Stimulated activated effector memory CD8-positive, alpha-beta T cell treated with anti-CD3 and anti-CD28 coated beads, Interleukin-12 subunit alpha, Interleukin-12 subunit beta, amount 100 ng/mL, for 72 hours (primary cell): ENCODE measurements around the gene CTNND2.
"Not testable (repeated sequence)": the region's sequence is repeated elsewhere in the genome, so short reads cannot be mapped to it uniquely, and the experiment has no call there.

Experiments used
- ATAC-seq: fragments of 150-1000 bp; cut with Tn5 transposase; 2 replicates; pipeline ENCODE4 v1.10.0; 2021
- DNase-seq, 2 donors: peaks; one replicate each; pipeline ENCODE4 v3.0.0; 2021 to 2022; ENCODE audit warnings: low spot score in 2 of 2
- H3K27ac Mint-ChIP-seq: one replicate; pipeline ENCODE4 v1.8.0; 2022; ENCODE audit warnings: mild to moderate bottlenecking, mixed read lengths
- H3K36me3 Mint-ChIP-seq: one replicate; pipeline ENCODE4 v1.8.0; 2022; ENCODE audit warnings: mild to moderate bottlenecking, mixed read lengths
- H3K4me1 Mint-ChIP-seq: one replicate; pipeline ENCODE4 v1.8.0; 2022; ENCODE audit warnings: mixed read lengths
- H3K4me3 Mint-ChIP-seq: one replicate; pipeline ENCODE4 v1.8.0; 2022; ENCODE audit warnings: mild to moderate bottlenecking, mixed read lengths
- H3K9me3 Mint-ChIP-seq: one replicate; pipeline ENCODE4 v1.8.0; 2022; ENCODE audit warnings: mixed read lengths

The CTNND2 gene

DNA sequence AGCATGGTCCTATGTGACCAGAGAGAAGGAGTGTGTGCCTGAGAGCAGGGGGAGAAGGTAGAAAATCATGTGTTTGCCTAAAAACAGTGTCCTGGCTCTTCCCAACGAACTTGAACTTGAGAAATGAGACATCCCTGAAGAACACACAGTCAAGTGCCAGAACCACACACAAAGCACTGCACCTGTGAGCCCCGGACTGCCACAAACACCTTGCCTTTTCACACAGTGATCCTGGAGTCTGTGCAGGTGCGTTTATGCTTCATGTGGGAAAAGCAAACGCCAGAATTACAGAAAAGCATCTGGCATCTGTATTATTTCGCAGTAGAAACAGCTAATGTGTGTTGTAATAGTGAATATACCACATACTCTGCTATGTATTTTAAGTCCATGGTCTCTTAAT is 9.3 kb downstream of the CTNND2 start:
- ATAC-seq (no peak), DNase-seq (no peak)
- Mint-ChIP-seq H3K9me3 (peaks cover 6% of the 10 kb centered on the region), H3K27ac (no peak overlapping the region), H3K4me3 (no peak overlapping the region), H3K36me3 (no peaks in the 10 kb centered on the region), H3K4me1 (no peaks in the 10 kb centered on the region)

DNA sequence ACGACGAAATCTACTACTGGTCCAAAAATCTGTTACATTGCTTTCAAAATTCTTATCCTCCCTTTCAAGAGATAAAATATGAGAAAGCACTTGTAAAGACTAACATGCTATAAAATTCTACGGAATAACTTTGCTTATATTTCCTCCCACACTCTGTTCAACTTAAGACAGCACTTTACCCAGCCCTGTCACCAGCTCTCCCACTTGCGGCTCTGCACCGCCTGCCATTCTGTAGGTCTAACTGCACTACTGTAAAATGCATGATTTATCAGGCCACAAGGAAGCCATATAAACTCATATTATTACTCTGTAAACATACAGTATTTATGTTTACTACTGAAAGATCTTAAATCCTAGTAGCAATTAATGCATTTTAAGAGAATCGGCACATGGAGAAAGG is 11.4 kb downstream of the CTNND2 start:
- DNase-seq = no peak
- H3K4me3 Mint-ChIP-seq = no peak overlapping the region
- no peak for ATAC-seq
- no peak overlapping the region for H3K27ac Mint-ChIP-seq
- H3K4me1 Mint-ChIP-seq = no peaks in the 10 kb centered on the region
- H3K9me3 Mint-ChIP-seq = peaks cover 6% of the 10 kb centered on the region
- no peaks in the 10 kb centered on the region for H3K36me3 Mint-ChIP-seq

DNA sequence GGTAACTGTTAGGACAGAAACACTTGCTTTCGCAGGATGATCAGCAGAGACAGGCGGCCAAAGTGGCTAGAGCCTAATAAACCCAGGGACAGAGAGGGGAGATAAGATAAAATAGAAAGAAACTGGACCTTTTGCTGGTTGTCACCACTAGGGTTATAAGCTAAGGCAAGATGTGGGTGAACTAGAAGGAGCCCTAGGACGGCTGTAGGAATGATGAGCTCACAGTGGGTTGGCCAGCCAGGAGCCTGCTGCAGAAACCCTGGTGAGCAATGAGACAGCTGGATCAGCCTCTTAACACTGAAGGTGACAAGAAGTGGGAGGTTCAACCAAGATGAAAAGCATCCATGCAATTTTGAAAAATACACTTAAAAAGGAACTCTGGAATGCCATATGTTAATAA is 13.5 kb downstream of the CTNND2 start:
- no peak for ATAC-seq
- Mint-ChIP-seq H3K36me3 (no peaks in the 10 kb centered on the region), H3K27ac (no peak overlapping the region), H3K4me3 (no peak overlapping the region), H3K9me3 (peaks cover 7% of the 10 kb centered on the region), H3K4me1 (no peaks in the 10 kb centered on the region)
- no peak for DNase-seq

- Mint-ChIP-seq H3K36me3 (no peaks in the 10 kb centered on the region), H3K27ac (no peak overlapping the region), H3K4me3 (no peak overlapping the region), H3K4me1 (no peaks in the 10 kb centered on the region), H3K9me3 (peaks cover 5% of the 10 kb centered on the region)
- no peak for DNase-seq
- ATAC-seq = no peak
Measured at GRCh38 chr5:11888221-11888620, 16.0 kb downstream of the CTNND2 start.

DNA sequence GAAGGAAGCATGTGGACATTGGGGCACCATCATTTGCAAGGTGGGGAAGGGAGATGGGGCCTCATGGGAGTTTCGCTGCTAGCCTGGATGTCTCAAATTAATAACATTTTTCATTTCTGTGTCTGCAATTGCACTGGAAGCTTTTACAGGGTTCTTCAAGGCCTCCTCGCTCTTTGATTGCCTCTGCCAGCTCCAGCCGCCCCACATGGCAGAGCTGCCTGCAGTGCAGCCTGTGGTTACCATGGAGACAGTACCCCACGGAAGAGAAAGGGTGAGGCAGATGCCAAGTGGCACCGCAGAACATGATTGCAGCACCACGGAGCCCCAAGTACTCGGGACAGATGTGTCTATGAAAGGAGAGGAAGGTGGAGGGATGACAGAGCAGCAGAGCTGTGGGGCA is 25.4 kb downstream of the CTNND2 start:
- no peak overlapping the region for H3K27ac Mint-ChIP-seq
- DNase-seq = no peak

DNA sequence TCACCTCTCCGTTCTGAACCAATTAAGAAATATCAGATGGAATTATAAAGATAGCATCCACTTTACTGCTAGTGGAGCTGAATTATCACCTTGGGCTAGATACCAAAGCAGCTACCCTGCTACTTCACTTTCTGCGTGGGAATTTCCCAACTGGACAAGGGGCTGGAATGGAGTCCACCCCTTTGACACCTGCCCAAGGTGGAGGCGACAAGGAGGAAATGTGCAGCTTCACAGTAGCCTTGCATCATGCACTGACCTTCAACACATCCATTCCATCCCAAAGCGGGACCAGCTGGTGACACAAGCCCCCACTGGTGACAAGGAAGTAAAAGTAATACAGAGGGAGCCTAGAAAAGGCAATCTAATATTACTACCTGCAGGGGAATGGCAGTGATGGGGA is 30.7 kb downstream of the CTNND2 start:
- Mint-ChIP-seq H3K4me3 (no peak overlapping the region), H3K36me3 (no peaks in the 10 kb centered on the region), H3K27ac (no peak overlapping the region), H3K4me1 (no peaks in the 10 kb centered on the region), H3K9me3 (no peaks in the 10 kb centered on the region)
- ATAC-seq (no peak), DNase-seq (no peak)

More for the DNA sequence above, 25.4 kb downstream of the CTNND2 start:
- Mint-ChIP-seq H3K9me3 (peaks cover 21% of the 10 kb centered on the region), H3K36me3 (no peaks in the 10 kb centered on the region), H3K4me3 (no peak overlapping the region), H3K4me1 (no peaks in the 10 kb centered on the region)
- ATAC-seq = no peak

DNA sequence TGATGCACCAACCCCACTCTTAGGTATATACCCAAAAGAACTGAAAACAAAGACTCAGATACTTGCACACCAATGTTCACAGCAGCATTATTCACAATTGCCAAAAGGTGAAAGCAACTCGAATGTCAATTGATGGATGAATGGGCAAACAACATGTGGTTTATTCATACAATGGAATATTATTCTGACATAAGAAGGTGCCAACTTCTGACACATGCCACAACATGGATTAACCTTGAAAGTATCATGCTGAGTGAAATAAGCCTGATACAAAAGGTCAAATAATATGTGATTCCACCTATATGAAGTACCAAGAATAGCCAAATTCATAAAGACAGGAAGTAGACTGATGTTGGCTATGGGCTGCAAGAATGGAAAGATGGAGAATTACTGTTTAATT is 35.0 kb downstream of the CTNND2 start:
- no peak overlapping the region for H3K27ac Mint-ChIP-seq
- no peaks in the 10 kb centered on the region for H3K36me3 Mint-ChIP-seq
- H3K4me3 Mint-ChIP-seq = no peak overlapping the region
- DNase-seq (no peak), ATAC-seq (no peak)
- H3K4me1 Mint-ChIP-seq = no peaks in the 10 kb centered on the region
- peaks cover 5% of the 10 kb centered on the region for H3K9me3 Mint-ChIP-seq

- Mint-ChIP-seq H3K9me3 (peaks cover 18% of the 10 kb centered on the region), H3K4me1 (no peaks in the 10 kb centered on the region), H3K4me3 (no peak overlapping the region), H3K36me3 (no peaks in the 10 kb centered on the region), H3K27ac (no peak overlapping the region)
- ATAC-seq (no peak), DNase-seq (no peak)
Measured at GRCh38 chr5:11863911-11864310, 40.3 kb downstream of the CTNND2 start.

DNA sequence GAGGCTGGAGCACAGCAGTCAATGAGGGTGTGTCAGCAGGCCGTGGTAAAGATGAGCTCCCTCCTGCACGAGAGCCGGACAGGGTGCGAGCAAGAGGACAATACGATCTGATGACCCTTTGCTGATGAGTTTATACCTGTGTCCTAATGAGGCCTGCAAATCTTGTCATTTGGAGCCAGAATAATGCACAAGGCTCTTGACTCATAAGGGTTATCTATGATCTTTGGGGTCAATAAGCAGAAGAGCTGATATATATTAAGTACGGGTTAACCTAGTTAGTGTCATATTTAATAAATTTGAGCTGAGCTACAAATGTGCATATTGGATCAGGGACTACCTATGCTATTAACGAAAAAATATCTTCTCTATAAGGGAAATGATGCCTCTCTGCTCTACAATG is 46.9 kb downstream of the CTNND2 start:
- H3K4me3 Mint-ChIP-seq = no peak overlapping the region

GRCh38 chr5:11854936-11855335 is 49.3 kb downstream of the CTNND2 start:
- ATAC-seq = no peak
- Mint-ChIP-seq H3K4me1 (no peaks in the 10 kb centered on the region), H3K9me3 (peaks cover 10% of the 10 kb centered on the region), H3K36me3 (no peaks in the 10 kb centered on the region), H3K4me3 (no peak overlapping the region), H3K27ac (no peak overlapping the region)
- DNase-seq = no peak

More for the DNA sequence above, 46.9 kb downstream of the CTNND2 start:
- DNase-seq (no peak), ATAC-seq (no peak)
- Mint-ChIP-seq H3K27ac (no peak overlapping the region), H3K4me1 (no peaks in the 10 kb centered on the region), H3K36me3 (no peaks in the 10 kb centered on the region), H3K9me3 (peaks cover 17% of the 10 kb centered on the region)

GRCh38 chr5:11853796-11854195 is 50.5 kb downstream of the CTNND2 start:
- H3K27ac Mint-ChIP-seq = no peak overlapping the region
- H3K4me1 Mint-ChIP-seq = no peaks in the 10 kb centered on the region
- ATAC-seq (no peak), DNase-seq (no peak)
- no peaks in the 10 kb centered on the region for H3K36me3 Mint-ChIP-seq
- peaks cover 7% of the 10 kb centered on the region for H3K9me3 Mint-ChIP-seq
- no peak overlapping the region for H3K4me3 Mint-ChIP-seq

DNA sequence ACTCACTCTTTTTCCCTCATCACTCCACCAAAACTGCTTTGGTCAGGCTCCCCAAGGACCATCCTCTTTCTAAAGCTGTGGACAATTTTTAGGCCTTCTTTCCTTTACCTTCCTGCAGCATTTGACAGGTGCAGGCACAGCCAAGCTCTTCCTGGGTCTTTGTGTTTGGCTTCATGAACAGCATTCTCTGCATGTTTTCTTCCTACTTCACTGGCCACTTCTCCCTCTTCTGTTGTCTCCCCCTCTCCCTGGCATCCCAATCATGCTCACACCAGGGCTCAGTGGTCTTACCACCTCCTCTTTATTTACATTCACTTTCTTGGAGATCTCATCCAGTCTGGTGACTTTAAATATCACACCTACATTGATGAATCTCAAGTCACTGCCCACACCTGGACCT is 51.1 kb downstream of the CTNND2 start:
- no peak overlapping the region for H3K27ac Mint-ChIP-seq
- DNase-seq (no peak), ATAC-seq (no peak)
- H3K4me1 Mint-ChIP-seq = no peaks in the 10 kb centered on the region
- H3K9me3 Mint-ChIP-seq = peaks cover 11% of the 10 kb centered on the region
- H3K36me3 Mint-ChIP-seq = no peaks in the 10 kb centered on the region
- no peak overlapping the region for H3K4me3 Mint-ChIP-seq

DNA sequence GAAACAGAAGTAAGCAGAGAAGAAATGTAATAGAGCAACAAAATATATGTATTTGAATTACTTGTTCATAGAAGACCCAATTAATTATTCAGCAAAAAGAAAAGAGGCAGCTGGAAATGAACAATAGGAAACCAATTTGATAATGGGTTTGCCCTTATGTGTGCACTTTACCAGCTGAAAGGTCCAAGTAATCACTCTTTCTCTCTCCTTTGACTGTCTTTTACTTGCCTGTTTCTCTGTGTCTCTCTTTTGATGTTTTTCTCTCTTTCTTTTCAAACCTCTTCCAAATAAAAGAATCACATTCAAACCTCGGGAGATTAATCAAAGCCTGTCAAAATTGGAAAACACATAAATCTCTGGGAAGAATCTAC is 51.5 kb downstream of the CTNND2 start:
- Mint-ChIP-seq H3K36me3 (no peaks in the 10 kb centered on the region), H3K9me3 (peaks cover 11% of the 10 kb centered on the region), H3K4me1 (no peaks in the 10 kb centered on the region), H3K4me3 (no peak overlapping the region), H3K27ac (no peak overlapping the region)
- ATAC-seq (no peak), DNase-seq (no peak)

DNA sequence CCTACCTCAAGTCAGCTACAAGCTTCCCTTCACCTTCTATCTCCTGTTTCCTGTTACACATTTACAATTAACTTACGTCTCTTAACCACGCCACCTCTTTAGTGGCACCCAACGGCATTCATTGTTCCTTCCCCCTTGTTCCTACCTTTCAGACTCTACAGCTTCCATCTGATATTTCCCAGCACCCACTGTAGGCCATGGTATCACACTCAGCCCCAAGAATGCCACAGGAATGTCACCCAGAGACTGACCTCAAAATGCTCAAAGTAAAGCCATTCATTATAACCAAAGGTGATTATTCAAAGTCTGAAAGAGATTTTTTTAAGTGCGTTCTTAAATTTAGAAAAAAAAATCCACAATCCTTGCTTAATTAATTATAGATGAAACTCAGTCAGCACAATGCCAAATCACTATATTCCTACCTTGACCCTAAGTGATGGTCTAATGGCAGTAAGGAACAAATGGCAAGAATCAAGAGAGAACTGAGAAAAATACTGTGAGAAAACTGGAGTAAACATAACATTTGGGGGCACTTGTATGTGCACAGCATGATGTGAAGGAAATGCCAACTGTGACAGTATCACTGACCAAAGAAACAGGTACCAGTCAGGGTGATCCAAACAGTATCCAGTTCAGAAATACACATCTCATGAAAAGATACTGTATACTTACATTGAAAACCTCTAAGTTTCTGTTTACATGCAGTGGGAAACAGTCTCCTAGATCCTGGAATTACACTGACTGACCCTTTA is 52.1 kb downstream of the CTNND2 start:
- Mint-ChIP-seq H3K4me3 (no peak overlapping the region), H3K27ac (no peak overlapping the region), H3K36me3 (no peaks in the 10 kb centered on the region), H3K9me3 (peaks cover 13% of the 10 kb centered on the region), H3K4me1 (no peaks in the 10 kb centered on the region)
- DNase-seq (no peak), ATAC-seq (no peak)

DNA sequence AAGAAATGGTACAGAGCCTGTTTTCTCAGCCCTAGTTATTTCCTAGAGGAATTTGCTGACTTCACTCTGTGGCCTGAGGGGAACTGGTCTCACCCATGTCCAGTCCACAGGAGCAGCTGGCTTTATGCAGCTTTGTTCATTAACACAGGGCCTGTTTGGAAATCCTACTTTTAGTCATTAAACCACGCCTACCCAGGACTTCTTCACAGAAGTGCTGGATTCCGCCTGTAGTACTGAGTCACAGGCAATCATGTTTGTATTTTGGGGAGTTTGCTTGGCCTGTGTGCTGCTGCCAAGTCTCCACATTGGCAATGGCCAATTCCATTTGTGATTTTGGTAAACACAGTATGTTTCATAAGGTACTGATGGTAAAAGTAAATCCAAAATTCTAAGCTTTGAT is 52.8 kb downstream of the CTNND2 start:
- Mint-ChIP-seq H3K4me3 (no peak overlapping the region), H3K27ac (no peak overlapping the region), H3K36me3 (no peaks in the 10 kb centered on the region), H3K9me3 (peaks cover 14% of the 10 kb centered on the region), H3K4me1 (no peaks in the 10 kb centered on the region)
- DNase-seq (no peak), ATAC-seq (no peak)

GRCh38 chr5:11828566-11828965 is 75.7 kb downstream of the CTNND2 start:
- not testable (repeated sequence) for ATAC-seq, H3K4me3 Mint-ChIP-seq, H3K4me1 Mint-ChIP-seq, H3K36me3 Mint-ChIP-seq, H3K27ac Mint-ChIP-seq, DNase-seq
- H3K9me3 Mint-ChIP-seq = peaks cover 17% of the 10 kb centered on the region

- no peaks in the 10 kb centered on the region for H3K36me3 Mint-ChIP-seq
- H3K27ac Mint-ChIP-seq = no peak overlapping the region
- no peaks in the 10 kb centered on the region for H3K4me1 Mint-ChIP-seq
- H3K4me3 Mint-ChIP-seq = no peak overlapping the region
- ATAC-seq (no peak), DNase-seq (no peak)
- H3K9me3 Mint-ChIP-seq = peaks cover 7% of the 10 kb centered on the region
Measured at GRCh38 chr5:11822598-11822997, 81.6 kb downstream of the CTNND2 start.
